Activated CD8-positive, alpha-beta memory T cell treated with anti-CD3 and anti-CD28 coated beads, Interleukin-2, amount 50 U/mL, for 1 hour (primary cell): ENCODE results near the gene DDX41.
"Not testable (repeated sequence)": the region's sequence is repeated elsewhere in the genome, so short reads cannot be mapped to it uniquely, and the experiment has no call there.

ENCODE experiments used
- DNase-seq: peaks from one replicate; pipeline ENCODE4 v3.0.0-alpha.2; 2020; ENCODE audit errors: extremely low read depth

Gene DDX41

DNA sequence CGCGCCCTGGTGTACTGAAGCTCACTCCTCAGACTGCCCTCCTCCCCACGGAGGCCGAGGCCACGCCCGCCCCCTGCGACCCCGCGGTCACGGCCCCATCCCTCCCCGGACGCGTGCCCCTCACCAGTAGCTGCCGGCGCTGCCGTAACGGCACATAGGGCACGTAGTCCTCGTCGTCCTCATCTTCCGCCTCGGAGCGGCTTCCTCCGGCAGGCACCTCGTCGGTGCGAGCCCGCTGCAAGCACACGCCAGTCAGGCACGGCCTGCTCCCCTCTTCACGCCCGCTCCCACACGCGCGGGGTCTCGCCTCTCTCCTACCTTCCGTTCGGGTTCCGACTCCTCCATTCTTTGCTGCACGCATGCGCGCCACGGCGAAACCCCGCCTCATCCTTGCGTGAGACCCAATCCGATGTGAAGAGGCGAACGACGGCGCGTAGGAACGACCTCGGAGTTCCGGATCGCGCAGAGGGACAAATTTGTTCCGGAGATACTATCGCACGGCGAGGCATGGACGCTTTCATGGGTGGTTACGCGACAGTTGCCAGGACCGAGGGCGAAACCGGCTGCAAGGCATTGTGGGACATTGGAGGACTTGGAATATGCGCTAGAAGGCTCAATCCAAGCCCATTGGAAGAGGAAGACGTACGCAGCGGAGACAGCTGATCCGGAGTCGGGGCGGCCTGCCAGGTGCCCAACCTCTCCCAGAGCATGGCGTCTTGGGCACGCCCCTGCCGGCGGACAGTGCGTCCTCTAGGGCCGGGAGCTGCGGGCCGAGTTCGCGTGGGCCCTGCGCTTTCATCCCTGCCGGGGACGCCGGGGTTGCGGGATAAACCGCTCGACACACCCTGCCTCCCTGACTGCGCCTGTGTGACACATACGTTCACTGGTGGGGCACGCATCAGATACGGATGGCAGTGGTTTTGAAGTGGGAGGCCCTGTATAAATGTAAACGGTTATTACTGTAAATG is at the start of gene DDX41:
DDX41 (minus strand) TSS at position 361 of the 968 bp plus-strand sequence; CDS start at position 345, 16 bp downstream.
- DNase-seq, result peak; percentile 86

DNA sequence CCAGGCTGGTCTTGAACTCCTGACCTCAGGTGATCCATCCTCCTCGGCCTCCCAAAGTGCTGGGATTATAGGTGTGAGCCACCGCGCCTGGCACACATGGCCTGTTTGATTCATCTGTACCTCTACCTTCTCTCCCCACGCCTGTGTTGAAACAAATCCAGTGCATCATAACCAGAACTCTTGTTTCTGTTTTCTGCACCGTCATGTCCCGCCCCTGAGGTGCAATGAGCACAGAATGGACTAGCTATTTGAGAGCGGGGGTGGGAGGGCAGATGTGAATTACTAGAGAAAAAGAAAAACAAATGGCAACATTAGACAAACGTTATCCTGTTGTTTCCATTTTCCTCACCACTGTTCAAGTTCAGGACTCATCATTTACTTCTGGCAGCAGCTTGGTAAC is 48.3 kb upstream of the DDX41 start:
- no peak for DNase-seq

DNA sequence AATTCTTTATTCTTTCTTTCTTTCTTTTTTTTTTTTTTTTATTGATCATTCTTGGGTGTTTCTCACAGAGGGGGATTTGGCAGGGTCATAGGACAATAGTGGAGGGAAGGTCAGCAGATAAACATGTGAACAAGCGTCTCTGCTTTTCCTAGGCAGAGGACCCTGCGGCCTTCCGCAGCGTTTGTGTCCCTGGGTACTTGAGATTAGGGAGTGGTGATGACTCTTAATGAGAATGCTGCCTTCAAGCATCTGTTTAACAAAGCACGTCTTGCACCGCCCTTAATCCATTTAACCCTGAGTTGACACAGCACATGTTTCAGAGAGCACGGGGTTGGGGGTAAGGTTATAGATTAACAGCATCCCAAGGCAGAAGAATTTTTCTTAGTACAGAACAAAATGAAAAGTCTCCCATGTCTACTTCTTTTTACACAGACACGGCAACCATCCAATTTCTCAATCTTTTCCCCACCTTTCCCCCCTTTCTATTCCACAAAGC is 42.7 kb upstream of the DDX41 start:
- DNase-seq, result not testable (repeated sequence)

DNA sequence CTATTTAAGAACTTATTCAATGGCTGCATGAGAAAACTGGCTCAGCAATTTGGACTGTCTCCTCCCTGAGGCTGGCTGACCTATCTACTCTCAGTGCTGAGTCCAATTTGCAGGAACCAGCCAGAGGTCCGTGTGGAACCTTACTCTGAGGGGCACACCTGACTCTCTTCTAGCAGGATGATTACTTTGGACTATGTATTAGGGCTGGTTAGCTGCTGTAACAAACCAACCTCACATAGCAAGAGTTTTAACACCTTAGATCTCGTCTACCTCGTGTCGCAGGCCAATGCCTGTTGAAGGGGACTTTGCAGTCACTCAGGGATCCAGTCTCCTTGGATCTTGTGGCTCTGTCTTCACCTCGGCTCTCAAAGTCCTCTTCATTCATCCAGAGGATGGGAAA is 41.0 kb upstream of the DDX41 start:
- DNase-seq, result no peak

DNA sequence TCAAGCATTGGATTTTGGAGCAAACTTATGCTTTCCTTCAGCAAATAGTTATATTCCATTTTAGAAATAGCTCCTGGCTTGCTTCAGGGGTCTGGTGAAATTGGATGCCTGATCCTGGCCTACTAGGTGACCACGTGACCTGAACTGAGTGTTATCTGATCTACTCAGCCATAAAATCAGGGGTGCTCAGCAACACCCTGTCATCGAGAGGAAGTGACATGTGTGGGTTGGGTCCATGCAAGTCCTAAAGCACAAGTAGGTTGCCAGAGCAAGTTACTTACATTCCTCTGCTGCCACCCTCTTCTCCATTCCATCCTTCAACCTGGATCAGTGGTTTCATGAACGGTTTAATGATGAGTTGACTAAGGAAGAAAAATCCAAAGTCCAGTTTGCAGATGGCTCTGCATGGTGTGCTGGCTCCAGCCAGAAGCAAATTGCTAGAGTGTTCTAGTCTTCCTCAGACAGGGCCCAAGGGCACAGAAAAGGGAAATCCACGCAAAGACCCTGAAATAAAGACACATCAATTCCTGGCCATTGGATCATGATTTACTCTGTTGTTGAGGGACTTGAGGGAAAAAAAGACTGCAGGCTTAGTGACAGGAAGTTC is 40.4 kb upstream of the DDX41 start:
- no peak for DNase-seq

DNA sequence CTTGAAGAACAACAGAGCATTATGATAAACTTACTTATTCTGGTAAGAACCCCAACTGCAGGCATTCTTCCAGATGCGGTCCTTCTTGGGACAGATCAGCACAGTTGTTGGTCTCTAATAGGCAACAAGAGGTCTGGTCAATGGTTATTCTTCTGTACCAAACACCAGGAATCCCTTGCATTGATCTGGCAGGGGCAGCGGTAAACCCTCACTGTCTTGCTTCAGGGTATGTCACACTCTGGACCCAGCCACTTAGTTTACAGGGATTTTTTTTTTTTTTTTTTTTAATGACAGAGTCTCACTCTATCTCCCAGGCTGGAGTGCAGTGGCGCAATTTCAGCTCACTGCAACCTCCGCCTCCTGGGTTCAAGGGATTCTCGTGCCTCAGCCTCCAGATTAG is 38.9 kb upstream of the DDX41 start:
- no peak for DNase-seq

GRCh38 chr5:177555228-177555627 is 38.5 kb upstream of the DDX41 start:
- no peak for DNase-seq

- peak; percentile 79 for DNase-seq
Measured at GRCh38 chr5:177554474-177555111, 37.8 kb upstream of the DDX41 start, which contains the start of gene FAM193B. Gene FAM193B, minus strand, starts transcription at chr5:177554563. Its CDS starts 105 bp downstream, at chr5:177554458.

GRCh38 chr5:177553671-177554429 is 37.1 kb upstream of the DDX41 start:
- no peak for DNase-seq

- DNase-seq, result no peak
Measured at GRCh38 chr5:177552839-177553455, 36.2 kb upstream of the DDX41 start.

- no peak for DNase-seq
Measured at GRCh38 chr5:177550122-177550521, 33.4 kb upstream of the DDX41 start.

DNA sequence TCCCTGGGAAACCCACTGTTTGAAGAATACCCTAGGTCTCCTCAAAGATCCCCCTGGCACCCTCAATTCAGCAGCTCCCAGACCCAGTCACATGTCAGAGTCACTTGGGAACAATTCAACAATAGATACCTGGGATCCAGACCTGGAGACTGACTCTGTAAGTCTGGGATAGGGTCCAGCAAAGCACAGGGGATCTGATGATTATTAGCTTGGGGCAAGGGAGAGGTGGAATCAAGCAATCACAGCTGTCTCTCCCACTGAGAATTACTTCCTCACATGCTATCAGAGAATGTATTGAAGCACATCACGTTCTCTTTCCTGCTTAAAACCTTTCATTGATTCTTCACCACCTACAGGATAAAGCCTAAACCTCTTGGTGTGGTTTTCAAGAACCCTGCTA is 31.7 kb upstream of the DDX41 start:
- DNase-seq, result no peak

DNA sequence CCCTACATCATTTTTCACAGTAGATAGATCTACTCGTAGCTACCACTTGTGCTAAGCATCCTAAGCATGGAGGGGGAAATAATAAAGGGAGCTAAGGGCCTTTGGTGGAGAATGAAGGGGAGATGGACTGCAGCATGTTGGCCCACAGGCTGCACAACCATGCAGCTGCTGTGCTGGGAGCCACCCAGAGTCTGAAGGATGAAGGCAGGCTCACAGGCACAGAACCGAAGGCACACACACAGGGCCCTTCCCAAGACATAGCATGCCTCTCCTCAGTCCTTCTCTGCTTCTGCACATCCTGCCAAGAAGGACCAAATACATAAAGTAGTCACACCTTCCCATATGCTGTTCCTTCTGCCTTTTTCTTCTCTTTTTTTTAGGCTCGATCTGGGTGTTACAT is 31.0 kb upstream of the DDX41 start:
- DNase-seq, result no peak

GRCh38 chr5:177546258-177546741 is 29.5 kb upstream of the DDX41 start:
- no peak for DNase-seq

GRCh38 chr5:177545487-177546257 is 28.9 kb upstream of the DDX41 start:
- DNase-seq, result no peak

DNA sequence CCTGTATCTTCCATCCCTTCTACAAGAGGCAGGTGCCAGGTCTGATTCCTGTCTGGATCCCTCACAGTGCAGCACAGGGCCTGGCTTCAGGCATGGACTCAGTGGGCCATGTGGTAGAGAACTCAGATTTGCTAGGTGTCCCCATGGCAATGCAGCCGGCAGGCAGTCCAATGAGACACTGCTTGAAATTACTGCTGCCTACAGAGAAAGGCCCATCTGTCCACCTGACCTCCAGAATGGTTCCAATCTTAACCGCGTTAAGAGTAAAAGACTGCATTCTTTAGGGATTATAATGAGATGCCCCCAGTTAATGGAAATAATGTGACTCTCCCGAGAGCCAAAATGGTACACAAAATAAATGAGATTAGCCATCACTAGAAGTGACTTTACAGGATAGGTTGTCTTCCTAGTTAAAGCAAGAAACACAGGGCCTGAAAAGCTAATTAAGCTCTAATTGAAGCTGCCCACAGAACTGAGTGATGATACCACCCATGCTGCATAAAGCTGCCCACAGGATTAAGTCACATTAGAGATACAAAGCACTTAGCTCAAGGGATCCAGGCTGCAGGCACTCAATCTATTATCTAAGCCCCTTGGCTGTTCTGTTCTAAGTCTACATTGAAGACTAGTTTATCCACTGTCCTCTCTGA is 26.2 kb upstream of the DDX41 start:
- no peak for DNase-seq

DNA sequence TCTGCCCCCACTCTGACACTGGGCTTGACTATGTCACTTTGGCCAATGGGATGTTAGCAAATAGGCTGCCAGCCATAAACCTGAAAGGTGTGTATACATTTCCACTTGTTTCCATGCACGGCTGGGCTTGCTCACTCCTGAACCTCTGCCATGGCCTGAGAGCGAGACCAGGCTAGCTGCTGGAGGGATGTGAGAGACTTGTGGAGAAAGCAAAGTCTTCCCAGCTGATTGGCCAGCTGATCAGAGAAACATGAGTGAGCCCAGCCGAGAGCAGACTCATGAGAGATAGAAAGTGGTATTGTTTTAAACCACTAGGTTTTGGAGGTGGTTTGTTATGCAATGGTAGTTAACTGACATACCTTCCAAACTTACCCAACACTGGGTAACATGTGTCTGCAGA is 23.7 kb upstream of the DDX41 start:
- DNase-seq, result no peak

DNA sequence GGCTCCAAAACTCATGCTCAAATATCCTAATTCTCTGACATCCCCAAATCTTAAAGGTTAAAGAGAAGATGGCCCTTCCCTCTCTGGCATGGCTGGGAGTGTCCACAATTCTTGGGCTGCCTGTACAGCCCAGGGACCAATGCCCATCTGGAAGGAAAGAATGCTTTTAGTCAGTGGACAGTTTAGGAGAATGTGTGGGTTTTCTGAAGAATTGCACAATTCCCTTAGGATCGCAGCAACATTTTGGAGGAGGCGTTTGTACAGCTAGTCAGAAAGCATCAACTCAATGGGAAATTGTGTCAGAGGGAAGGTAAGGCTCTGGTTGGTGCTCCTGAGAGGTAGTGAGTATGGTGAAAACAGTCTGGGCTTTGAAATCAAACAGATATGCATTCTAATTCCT is 22.6 kb upstream of the DDX41 start:
- DNase-seq, result no peak

- no peak for DNase-seq
Measured at GRCh38 chr5:177538876-177539275, 22.1 kb upstream of the DDX41 start.
